Astrocyte of the cerebellum (primary cell): Measurements from ENCODE around the gene AMZ1.
"Not testable (repeated sequence)": the region's sequence is repeated elsewhere in the genome, so short reads cannot be mapped to it uniquely, and the experiment has no call there.

Source experiments
- DNase-seq: peaks from one replicate; pipeline ENCODE4 v3.0.0-alpha.2; 2011; ENCODE audit warnings: low read depth
- H3K4me3 ChIP-seq: 2 replicates; pipeline ENCODE4 v1.5.1; 2011; ENCODE audit warnings: mild to moderate bottlenecking, low read depth, low read length, moderate library complexity
- CTCF ChIP-seq: IDR thresholded peaks from 2 replicates; pipeline ENCODE4 v1.5.1; 2012; ENCODE audit warnings: low read length, low read depth, moderate library complexity, mild to moderate bottlenecking; ENCODE audit errors: missing control alignments
- in situ Hi-C: cut with HindIII; loops from 2 replicates; pipeline ENCODE4 v1.10.0; 2017; ENCODE audit warnings: low sequenced_read_pairs

Gene AMZ1

GRCh38 chr7:2720024-2720423, 32.0 kb downstream of the AMZ1 start:
- no peak overlapping the region for H3K4me3 ChIP-seq
- in situ Hi-C loops = no loop called here
- DNase-seq = no peak
- TF ChIP-seq CTCF = no peak

- in situ Hi-C loops = no loop called here
- no peak for DNase-seq
- TF ChIP-seq CTCF = no peak
- H3K4me3 ChIP-seq = no peak overlapping the region
Measured at GRCh38 chr7:2721842-2722241, 33.8 kb downstream of the AMZ1 start.

- in situ Hi-C loops = no loop called here
- no peak for DNase-seq
- H3K4me3 ChIP-seq = no peak overlapping the region
- no peak for TF ChIP-seq CTCF
Measured at GRCh38 chr7:2722591-2722990, 34.6 kb downstream of the AMZ1 start.

GRCh38 chr7:2723138-2723850, 35.3 kb downstream of the AMZ1 start:
- in situ Hi-C loops = no loop called here
- TF ChIP-seq CTCF = no peak
- no peak overlapping the region for H3K4me3 ChIP-seq
- DNase-seq = no peak

GRCh38 chr7:2724036-2724435, 36.0 kb downstream of the AMZ1 start:
- H3K4me3 ChIP-seq, in situ Hi-C loops, DNase-seq: not testable (repeated sequence)

GRCh38 chr7:2724453-2725177, 36.6 kb downstream of the AMZ1 start:
- in situ Hi-C loops = loop anchor here (5.0 kb wide), 1 partner anchor 83 kb away; no protein-coding TSS in a partner anchor
- DNase-seq = no peak
- TF ChIP-seq CTCF = no peak
- H3K4me3 ChIP-seq = no peak overlapping the region
